SW 1271 (cell line): ENCODE measurements around the gene E4F1.
"Not testable (repeated sequence)": the region's sequence is repeated elsewhere in the genome, so short reads cannot be mapped to it uniquely, and the experiment has no call there.

ENCODE experiments used
- DNase-seq, 2 experiments: peaks; one replicate each; lab custom pipeline; 2025; lab: John Stamatoyannopoulos, UW

The E4F1 gene

GRCh38 chr16:2244926-2245795 is 21.8 kb downstream of the E4F1 start:
- DNase-seq, result no peak

- DNase-seq, result no peak
These were observed 23.0 kb downstream of the E4F1 start for GRCh38 chr16:2246301-2246885.

- DNase-seq, result peak in 1 of 2 experiments; percentile 23
These were observed 27.4 kb downstream of the E4F1 start for GRCh38 chr16:2250652-2251295.

GRCh38 chr16:2251296-2252111 is 28.1 kb downstream of the E4F1 start, which contains the start of gene ECI1:
TSS of gene ECI1 (minus strand) at chr16:2251587. CDS start at chr16:2251566, 21 bp downstream.
- peak; percentile 56 to 79 for DNase-seq

- DNase-seq, result no peak
These were observed 29.4 kb downstream of the E4F1 start for GRCh38 chr16:2252806-2253148.

- DNase-seq, result no peak
These were observed 29.9 kb downstream of the E4F1 start for GRCh38 chr16:2253293-2253692.

- DNase-seq, result no peak
These were observed 33.2 kb downstream of the E4F1 start for GRCh38 chr16:2256531-2257140.

GRCh38 chr16:2257726-2258125 is 34.3 kb downstream of the E4F1 start:
- DNase-seq, result no peak

GRCh38 chr16:2258530-2258929 is 35.1 kb downstream of the E4F1 start:
- not testable (repeated sequence) for DNase-seq

- no peak for DNase-seq
These were observed 36.9 kb downstream of the E4F1 start for GRCh38 chr16:2260250-2260649.

- DNase-seq, result not testable (repeated sequence)
These were observed 39.6 kb downstream of the E4F1 start for GRCh38 chr16:2263026-2263425.

- not testable (repeated sequence) for DNase-seq
These were observed 43.5 kb downstream of the E4F1 start for GRCh38 chr16:2266887-2267286.

- DNase-seq, result not testable (repeated sequence)
These were observed 44.1 kb downstream of the E4F1 start for GRCh38 chr16:2267505-2267912.

- DNase-seq, result peak; percentile 53 to 81
These were observed 44.7 kb downstream of the E4F1 start, which contains the start of gene RNPS1 for GRCh38 chr16:2267913-2268666. TSS of gene RNPS1 (minus strand) at chr16:2268126. CDS start at chr16:2264643, 3,483 bp downstream.

GRCh38 chr16:2270070-2270462 is 46.7 kb downstream of the E4F1 start:
- DNase-seq, result no peak

- DNase-seq, result no peak
These were observed 47.4 kb downstream of the E4F1 start for GRCh38 chr16:2270588-2271470.

- no peak for DNase-seq
These were observed 48.6 kb downstream of the E4F1 start for GRCh38 chr16:2271848-2272461.

GRCh38 chr16:2273484-2273883 is 50.1 kb downstream of the E4F1 start:
- DNase-seq, result no peak

GRCh38 chr16:2273931-2274330 is 50.5 kb downstream of the E4F1 start:
- no peak for DNase-seq
